ENCODE results near the gene PLD5.

Gene PLD5

GRCh38 chr1:242515555-242515954, 8.9 kb downstream of the PLD5 start:
- H3K27me3 ChIP-seq (ENCODE audit: control insufficient read depth, insufficient read depth, low read length) = no peaks in the 10 kb centered on the region
- H3K4me1 ChIP-seq = no peaks in the 10 kb centered on the region
- H3K9me3 ChIP-seq (ENCODE audit: control insufficient read depth, low read length) = no peaks in the 10 kb centered on the region
- H3K4me2 ChIP-seq (ENCODE audit: low read length) = no peak overlapping the region
- H3K27ac ChIP-seq = no peak overlapping the region
- no peak overlapping the region for H3K9ac ChIP-seq
- no peak overlapping the region for H3K4me3 ChIP-seq (ENCODE audit: low read depth, low read length)
- no peak overlapping the region for H2AFZ ChIP-seq
- no peaks in the 10 kb centered on the region for H3K79me2 ChIP-seq
- H3K36me3 ChIP-seq (ENCODE audit: control insufficient read depth, insufficient read depth, low read length) = no peaks in the 10 kb centered on the region
- TF ChIP-seq, protein P1, sequence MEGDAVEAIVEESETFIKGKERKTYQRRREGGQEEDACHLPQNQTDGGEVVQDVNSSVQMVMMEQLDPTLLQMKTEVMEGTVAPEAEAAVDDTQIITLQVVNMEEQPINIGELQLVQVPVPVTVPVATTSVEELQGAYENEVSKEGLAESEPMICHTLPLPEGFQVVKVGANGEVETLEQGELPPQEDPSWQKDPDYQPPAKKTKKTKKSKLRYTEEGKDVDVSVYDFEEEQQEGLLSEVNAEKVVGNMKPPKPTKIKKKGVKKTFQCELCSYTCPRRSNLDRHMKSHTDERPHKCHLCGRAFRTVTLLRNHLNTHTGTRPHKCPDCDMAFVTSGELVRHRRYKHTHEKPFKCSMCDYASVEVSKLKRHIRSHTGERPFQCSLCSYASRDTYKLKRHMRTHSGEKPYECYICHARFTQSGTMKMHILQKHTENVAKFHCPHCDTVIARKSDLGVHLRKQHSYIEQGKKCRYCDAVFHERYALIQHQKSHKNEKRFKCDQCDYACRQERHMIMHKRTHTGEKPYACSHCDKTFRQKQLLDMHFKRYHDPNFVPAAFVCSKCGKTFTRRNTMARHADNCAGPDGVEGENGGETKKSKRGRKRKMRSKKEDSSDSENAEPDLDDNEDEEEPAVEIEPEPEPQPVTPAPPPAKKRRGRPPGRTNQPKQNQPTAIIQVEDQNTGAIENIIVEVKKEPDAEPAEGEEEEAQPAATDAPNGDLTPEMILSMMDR (IDR thresholded peaks at IDR 0.05) = no peak

- no peaks in the 10 kb centered on the region for H3K79me2 ChIP-seq
- TF ChIP-seq, protein P1 (IDR thresholded peaks at IDR 0.05) = no peak
- no peaks in the 10 kb centered on the region for H3K4me1 ChIP-seq
- H3K27ac ChIP-seq = no peak overlapping the region
- H3K4me2 ChIP-seq (ENCODE audit: low read length) = no peak overlapping the region
- no peak overlapping the region for H2AFZ ChIP-seq
- no peaks in the 10 kb centered on the region for H3K36me3 ChIP-seq (ENCODE audit: control insufficient read depth, insufficient read depth, low read length)
- H3K27me3 ChIP-seq (ENCODE audit: control insufficient read depth, insufficient read depth, low read length) = no peaks in the 10 kb centered on the region
- H3K9me3 ChIP-seq (ENCODE audit: control insufficient read depth, low read length) = no peaks in the 10 kb centered on the region
- H3K9ac ChIP-seq = no peak overlapping the region
- H3K4me3 ChIP-seq (ENCODE audit: low read depth, low read length) = no peak overlapping the region
These were observed 17.8 kb downstream of the PLD5 start for GRCh38 chr1:242506724-242507123.

GRCh38 chr1:242489545-242489944, 35.0 kb downstream of the PLD5 start:
- TF ChIP-seq, protein P1 (IDR thresholded peaks at IDR 0.05) = no peak
- no peak overlapping the region for H2AFZ ChIP-seq
- no peak overlapping the region for H3K9ac ChIP-seq
- H3K27me3 ChIP-seq (ENCODE audit: control insufficient read depth, insufficient read depth, low read length) = no peaks in the 10 kb centered on the region
- no peaks in the 10 kb centered on the region for H3K36me3 ChIP-seq (ENCODE audit: control insufficient read depth, insufficient read depth, low read length)
- no peak overlapping the region for H3K4me2 ChIP-seq (ENCODE audit: low read length)
- H3K4me3 ChIP-seq (ENCODE audit: low read depth, low read length) = no peak overlapping the region
- no peaks in the 10 kb centered on the region for H3K9me3 ChIP-seq (ENCODE audit: control insufficient read depth, low read length)
- H3K4me1 ChIP-seq = no peaks in the 10 kb centered on the region
- H3K27ac ChIP-seq = no peak overlapping the region
- no peaks in the 10 kb centered on the region for H3K79me2 ChIP-seq

- TF ChIP-seq, protein P1 (IDR thresholded peaks at IDR 0.05) = no peak
- Histone ChIP-seq H3K27me3 (ENCODE audit: control insufficient read depth, insufficient read depth, low read length) (no peaks in the 10 kb centered on the region), H3K4me3 (ENCODE audit: low read depth, low read length) (no peak overlapping the region), H3K4me1 (no peaks in the 10 kb centered on the region), H3K36me3 (ENCODE audit: control insufficient read depth, insufficient read depth, low read length) (no peaks in the 10 kb centered on the region), H3K4me2 (ENCODE audit: low read length) (no peak overlapping the region), H3K27ac (no peak overlapping the region), H3K79me2 (no peaks in the 10 kb centered on the region), H2AFZ (no peak overlapping the region), H3K9ac (no peak overlapping the region), H3K9me3 (ENCODE audit: control insufficient read depth, low read length) (no peaks in the 10 kb centered on the region)
These were observed 46.6 kb downstream of the PLD5 start for GRCh38 chr1:242477944-242478343.

GRCh38 chr1:242470774-242471173, 53.7 kb downstream of the PLD5 start:
- Histone ChIP-seq H3K9me3 (ENCODE audit: control insufficient read depth, low read length) (no peaks in the 10 kb centered on the region), H3K27ac (no peak overlapping the region), H3K9ac (no peak overlapping the region), H3K36me3 (ENCODE audit: control insufficient read depth, insufficient read depth, low read length) (no peaks in the 10 kb centered on the region), H3K4me1 (no peaks in the 10 kb centered on the region), H3K4me2 (ENCODE audit: low read length) (no peak overlapping the region), H3K4me3 (ENCODE audit: low read depth, low read length) (no peak overlapping the region), H2AFZ (no peak overlapping the region), H3K79me2 (no peaks in the 10 kb centered on the region), H3K27me3 (ENCODE audit: control insufficient read depth, insufficient read depth, low read length) (no peaks in the 10 kb centered on the region)
- TF ChIP-seq, protein P1 (IDR thresholded peaks at IDR 0.05) = no peak
